HepG2 (cell line): ENCODE data around the gene DYNC2H1. TPM values are rescaled to one million over a fixed set of nuclear protein-coding genes. Genes with fewer than 3 reads are reported as not detected.

Source experiments
- ATAC-seq: fragments of 200-7000 bp; cut with Tn5 transposase; 3 replicates; pipeline ENCODE4 v1.9.1; 2020; ENCODE audit warnings: mild to moderate bottlenecking, moderate library complexity
- BruUV-seq: library from RNA; stranded (reverse); fragments of 400-500 nt; replicated peaks from 2 replicates; lab custom pipeline; 2021; lab: Mats Ljungman, UMichigan
- CTCF ChIA-PET: fragments of 300-600 bp; formaldehyde crosslinking; extraction: SDS; loops from one replicate; lab custom pipeline; 2021; ENCODE audit warnings: low total read pairs, inconsistent platforms, low intra/inter-chr PET ratio; lab: Yijun Ruan, JAX
- POLR2A ChIA-PET: fragments of 350-600 bp; sonication (Branson Sonifier 250); formaldehyde crosslinking; loops from one replicate; lab custom pipeline; 2020; ENCODE audit warnings: antibody characterized with exemption, inconsistent platforms; lab: Yijun Ruan, JAX
- DNase-seq: peaks from one replicate; pipeline ENCODE4 v3.0.0-alpha.2; 2015; ENCODE audit warnings: low spot score
- FAIRE-seq: peaks from 3 replicates; lab custom pipeline; 2011; peaks lifted over from hg19 to GRCh38; lab: Jason Lieb, UNC
- H2AFZ ChIP-seq: one replicate; pipeline ENCODE4 v1.6.1; 2011; ENCODE audit warnings: low read length, inconsistent platforms
- H3K27ac ChIP-seq: fragments of 300-600 bp; 3 replicates; pipeline ENCODE4 v1.8.0; 2011; ENCODE audit warnings: mixed run types, mild to moderate bottlenecking, mixed read lengths, low read length, inconsistent platforms; ENCODE audit not compliant: insufficient read depth; ENCODE audit errors: extremely low read length
- H3K27me3 ChIP-seq, 2 experiments: fragments of 200-600 bp in 1 of 2; 2 replicates in 1 of 2; 3 replicates in 1 of 2; pipeline versions ENCODE4 v1.6.0 to v1.8.0; 2011; ENCODE audit warnings: low read length in 2 of 2, mild to moderate bottlenecking in 2 of 2, moderate library complexity in 2 of 2, inconsistent platforms in 1 of 2; ENCODE audit not compliant: insufficient read depth in 2 of 2, control insufficient read depth in 1 of 2
- H3K36me3 ChIP-seq, 2 experiments: fragments of 200-600 bp in 1 of 2; replicated peaks in 1 of 2; 2 replicates in 1 of 2; 3 replicates in 1 of 2; pipeline versions ENCODE4 v1.5.1 to v1.8.0; 2011; ENCODE audit warnings: low read length in 2 of 2, inconsistent platforms in 1 of 2; ENCODE audit not compliant: insufficient read depth in 2 of 2, control insufficient read depth in 1 of 2
- H3K4me1 ChIP-seq: 2 replicates; pipeline ENCODE4 v1.5.1; 2012; ENCODE audit warnings: low read length, inconsistent platforms; ENCODE audit not compliant: insufficient read depth
- H3K4me2 ChIP-seq: 2 replicates; pipeline ENCODE4 v1.6.0; 2011; ENCODE audit warnings: low read depth, low read length, inconsistent platforms
- H3K4me3 ChIP-seq, 3 experiments: fragments of 200-600 bp in 1 of 3; sonication (generic), shearing (Covaris generic) in 1 of 3; replicated peaks in 1 of 3; 2 replicates each; pipeline ENCODE4 v1.5.1; 2011 to 2016; ENCODE audit warnings: low read length in 3 of 3, inconsistent platforms in 2 of 3, low read depth in 2 of 3, mild to moderate bottlenecking in 2 of 3, control low read depth in 1 of 3, mixed read lengths in 1 of 3; ENCODE audit not compliant: insufficient read depth in 1 of 3
- H3K79me2 ChIP-seq: one replicate; pipeline ENCODE4 v1.6.1; 2011; ENCODE audit warnings: low read length, inconsistent platforms; ENCODE audit not compliant: insufficient read depth
- H3K9ac ChIP-seq: 2 replicates; pipeline ENCODE4 v1.6.0; 2011; ENCODE audit warnings: mild to moderate bottlenecking, low read depth, low read length, inconsistent platforms; ENCODE audit not compliant: insufficient read depth
- H3K9me3 ChIP-seq: 2 replicates; pipeline ENCODE4 v1.5.1; 2012; ENCODE audit warnings: mild to moderate bottlenecking, low read length
- H4K20me1 ChIP-seq: 2 replicates; pipeline ENCODE4 v1.6.0; 2011; ENCODE audit warnings: inconsistent platforms, mild to moderate bottlenecking, low read length, moderate library complexity; ENCODE audit not compliant: insufficient read depth
- AHR ChIP-seq: IDR thresholded peaks from 2 replicates; pipeline ENCODE4 v1.6.1; 2018; ENCODE audit warnings: missing genetic modification reagents, missing compliant biosample characterization
- CBX2 ChIP-seq, 2 experiments: fragments of 200-600 bp in 1 of 2; sonication (generic); formaldehyde crosslinking in 1 of 2; IDR thresholded peaks; 2 replicates each; pipeline versions ENCODE4 v1.7.0 to v1.8.1; 2018 to 2022; ENCODE audit warnings: low read depth in 2 of 2, low read length in 1 of 2, mild to moderate bottlenecking in 1 of 2, missing genetic modification reagents in 1 of 2
- HDAC6 ChIP-seq: fragments of 200-600 bp; sonication (generic); IDR thresholded peaks from 2 replicates; pipeline ENCODE4 v1.7.0; 2017; ENCODE audit warnings: mild to moderate bottlenecking, antibody characterized with exemption, low read length, low read depth
- KDM1A ChIP-seq: IDR thresholded peaks from 2 replicates; pipeline ENCODE4 v1.6.1; 2016; ENCODE audit warnings: missing compliant biosample characterization
- NCOA2 ChIP-seq: sonication (generic); formaldehyde crosslinking; IDR thresholded peaks from 2 replicates; pipeline ENCODE4 v1.8.0; 2022; ENCODE audit warnings: inconsistent platforms
- NFE2L2 ChIP-seq: fragments of 150-350 bp; IDR thresholded peaks from 2 replicates; pipeline ENCODE4 v1.6.1; 2014; ENCODE audit warnings: low read length
- NR1H2 ChIP-seq: sonication (generic); formaldehyde crosslinking; IDR thresholded peaks from 2 replicates; pipeline ENCODE4 v1.8.1; 2022; ENCODE audit warnings: low read depth, missing genetic modification reagents, borderline replicate concordance
- RCOR2 ChIP-seq: IDR thresholded peaks from 2 replicates; pipeline ENCODE4 v1.6.1; 2016; ENCODE audit warnings: missing biosample characterization, missing genetic modification reagents
- RFX1 ChIP-seq: fragments of 450-650 bp; IDR thresholded peaks from 2 replicates; pipeline ENCODE4 v1.6.1; 2017
- ZBTB33 ChIP-seq: sonication (generic); formaldehyde crosslinking; IDR thresholded peaks from 2 replicates; pipeline ENCODE4 v1.4.0; 2020; ENCODE audit warnings: missing genetic modification reagents
- ZBTB43 ChIP-seq: sonication (generic); formaldehyde crosslinking; conservative IDR thresholded peaks from 2 replicates; pipeline ENCODE4 v1.4.0; 2020; ENCODE audit warnings: missing genetic modification reagents
- ZFP37 ChIP-seq: sonication (generic); formaldehyde crosslinking; IDR thresholded peaks from 2 replicates; pipeline ENCODE4 v1.4.0; 2020; ENCODE audit warnings: missing genetic modification reagents, borderline replicate concordance
- ZNF205 ChIP-seq: IDR thresholded peaks from 2 replicates; pipeline ENCODE4 v1.6.1; 2018; ENCODE audit warnings: missing biosample characterization, missing genetic modification reagents
- ZNF597 ChIP-seq: sonication (generic); formaldehyde crosslinking; IDR thresholded peaks from 2 replicates; pipeline ENCODE4 v1.5.0; 2020; ENCODE audit warnings: missing genetic modification reagents
- WGBS: methylation state at CpG from one replicate; pipeline ENCODE4 v1.1.6; 2017; ENCODE audit warnings: low lambda C conversion rate; 5-methylcytosine and 5-hydroxymethylcytosine counted together
- in situ Hi-C: cut with HindIII; loops from 2 replicates; pipeline ENCODE4 v1.10.0; 2017; ENCODE audit warnings: low pct_unique_long_range_greater_than_20kb; ENCODE audit not compliant: extremely low pct_ligation_motif_present
- intact Hi-C: fragments of 100-400 bp; cut with micrococcal nuclease; formaldehyde crosslinking; loops from one replicate; pipeline ENCODE4 v1.10.0; 2022; ENCODE audit not compliant: unreplicated experiment
- polyA plus RNA-seq, 8 experiments: library from polyadenylated mRNA; depleted of rRNA in 3 of 8; stranded (reverse) in 7 of 8; unstranded in 1 of 8; fragments of >200 nt; fragmentation: Illumina TruSeq in 4 of 8; extraction: Trizol in 4 of 8; gene quantifications; 2 replicates each; pipeline versions ENCODE4 v1.2.1 to v1.2.3, GENCODE V29; 2011 to 2016; ENCODE audit warnings: low read depth in 4 of 8, missing spikeins in 1 of 8, mixed read lengths in 1 of 8; ENCODE audit not compliant: insufficient read depth in 1 of 8
- total RNA-seq, 5 experiments: library from RNA; depleted of rRNA; stranded (reverse); fragments of >200 nt; fragmentation: Illumina TruSeq; extraction: Trizol; gene quantifications; 2 replicates each; pipeline ENCODE4 v1.2.3, GENCODE V29; 2016; ENCODE audit warnings: low read depth in 1 of 5
- TF ChIP-seq, protein P1 (sequence below): sonication (generic); formaldehyde crosslinking; IDR thresholded peaks from 2 replicates; pipeline ENCODE4 v1.4.0; 2020; ENCODE audit warnings: missing genetic modification reagents

DYNC2H1 gene
- total and polyA plus RNA-seq, 2 of the 13 experiments (the other 11 are each of a cell fraction or from before 2014, with no cell fraction given) = 0.49 to 0.66 TPM

- in situ Hi-C loops = no loop called here
- Histone ChIP-seq H3K79me2 (no peaks in the 10 kb centered on the region), H3K27ac (no peak overlapping the region), H3K4me2 (no peak overlapping the region), H3K4me3 (no peak overlapping the region)
- no peak for FAIRE-seq
- POLR2A ChIA-PET = no interaction called here
- intact Hi-C loops = no loop called here
- ATAC-seq = no peak
- 61% methylated on average over 4 of the region's 4 CpGs for WGBS
- no peak for TF ChIP-seq NR1H2
- TF ChIP-seq, all 625 proteins: peak for 0
- no TSS peak for BruUV-seq
- CTCF ChIA-PET = no interaction called here
- Histone ChIP-seq H4K20me1 (no peaks in the 10 kb centered on the region), H3K36me3 (no peaks in the 10 kb centered on the region), H3K9me3 (no peaks in the 10 kb centered on the region), H3K4me1 (no peaks in the 10 kb centered on the region), H2AFZ (no peak overlapping the region), H3K27me3 (no peaks in the 10 kb centered on the region), H3K9ac (no peak overlapping the region)
- DNase-seq = no peak
Measured at GRCh38 chr11:103450241-103450640, 341.0 kb downstream of the DYNC2H1 start.

DNA sequence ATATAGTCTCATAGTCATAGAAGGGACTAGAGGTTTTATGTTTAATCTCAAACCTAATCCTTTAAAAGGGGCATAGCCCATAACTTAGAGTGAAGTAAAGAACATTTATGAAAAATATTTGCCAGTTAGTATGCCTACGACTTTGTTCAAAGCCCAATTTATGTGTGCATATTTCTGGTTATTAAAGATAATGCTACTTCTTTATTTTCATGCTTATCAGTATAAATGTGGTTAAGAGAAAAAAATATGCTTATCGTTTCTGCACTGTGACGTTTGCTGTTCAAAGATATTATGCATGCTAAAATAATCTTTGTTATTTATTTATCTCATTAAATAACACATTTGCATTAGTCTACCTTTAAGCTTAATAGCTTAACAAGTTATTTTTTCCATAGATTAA is 343.9 kb downstream of the DYNC2H1 start:
- in situ Hi-C loops = no loop called here
- H3K27me3 ChIP-seq = no peaks in the 10 kb centered on the region
- FAIRE-seq = no peak
- no peak for TF ChIP-seq ZNF205 (CRISPR knock-in tag)
- TF ChIP-seq RFX1 = no peak
- no peak for TF ChIP-seq ZBTB43 (CRISPR knock-in tag)
- no peak for TF ChIP-seq KDM1A (CRISPR knock-in tag)
- TF ChIP-seq AHR (CRISPR knock-in tag) = no peak
- TF ChIP-seq, protein P1, sequence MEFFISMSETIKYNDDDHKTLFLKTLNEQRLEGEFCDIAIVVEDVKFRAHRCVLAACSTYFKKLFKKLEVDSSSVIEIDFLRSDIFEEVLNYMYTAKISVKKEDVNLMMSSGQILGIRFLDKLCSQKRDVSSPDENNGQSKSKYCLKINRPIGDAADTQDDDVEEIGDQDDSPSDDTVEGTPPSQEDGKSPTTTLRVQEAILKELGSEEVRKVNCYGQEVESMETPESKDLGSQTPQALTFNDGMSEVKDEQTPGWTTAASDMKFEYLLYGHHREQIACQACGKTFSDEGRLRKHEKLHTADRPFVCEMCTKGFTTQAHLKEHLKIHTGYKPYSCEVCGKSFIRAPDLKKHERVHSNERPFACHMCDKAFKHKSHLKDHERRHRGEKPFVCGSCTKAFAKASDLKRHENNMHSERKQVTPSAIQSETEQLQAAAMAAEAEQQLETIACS = no peak
- TF ChIP-seq CBX2 (IDR thresholded peaks at IDR 0.05; ENCODE audit: low read depth, low read length) = no peak
- no peak for TF ChIP-seq CBX2 (CRISPR knock-in tag; IDR thresholded peaks at IDR 0.05; ENCODE audit: low read depth)
- TF ChIP-seq NFE2L2 = no peak
- TF ChIP-seq HDAC6 = no peak
- TF ChIP-seq ZFP37 (CRISPR knock-in tag) = no peak
- TF ChIP-seq RCOR2 (CRISPR knock-in tag) = no peak
- no peak for TF ChIP-seq NCOA2 (CRISPR knock-in tag)
- no peak for TF ChIP-seq ZNF597 (CRISPR knock-in tag)
- no peak for TF ChIP-seq ZBTB33

More for the DNA sequence above, 343.9 kb downstream of the DYNC2H1 start:
- H3K9me3 ChIP-seq = no peaks in the 10 kb centered on the region
- no peaks in the 10 kb centered on the region for H4K20me1 ChIP-seq
- no peak overlapping the region for H3K27ac ChIP-seq
- H3K4me1 ChIP-seq = no peaks in the 10 kb centered on the region
- DNase-seq (no peak), ATAC-seq (no peak)
- ChIA-PET CTCF (no interaction called here), POLR2A (no interaction called here)
- no peak overlapping the region for H3K9ac ChIP-seq
- intact Hi-C loops = no loop called here
- no peak overlapping the region for H3K4me3 ChIP-seq
- no peak overlapping the region for H2AFZ ChIP-seq
- no peaks in the 10 kb centered on the region for H3K79me2 ChIP-seq
- no peak overlapping the region for H3K4me2 ChIP-seq
- BruUV-seq = no TSS peak
- WGBS = 1% methylated on average over 3 of the region's 3 CpGs
- H3K36me3 ChIP-seq = no peaks in the 10 kb centered on the region
